ENCODE results near the gene FYB2. TPM values are rescaled to one million over a fixed set of nuclear protein-coding genes. Genes with fewer than 3 reads are reported as not detected.

The FYB2 gene
- total and polyA plus RNA-seq, 7 donors = 0.48 to 2.6 (median 1.1) TPM; not detected in 1

- peak in 1 of 4 donors; percentile 45 for ATAC-seq
- 73 to 81% (median 81%) methylated on average over 3 of the region's 3 CpGs for WGBS, 3 donors
- DNase-seq = no peak
- no peak for TF ChIP-seq CTCF (IDR thresholded peaks at IDR 0.05)
- Histone ChIP-seq H3K27me3 (ENCODE audit: insufficient read depth in 3 of 3, low read length in 2 of 3) (no peaks in the 10 kb centered on the region), H3K4me1 (peaks cover 5% of the 10 kb centered on the region), H3K4me3 (no peak overlapping the region), H3K27ac (peak overlapping the region; percentile 42), H3K9me3 (no peaks in the 10 kb centered on the region), H3K36me3 (ENCODE audit: insufficient read depth in 1 of 2, low read depth in 1 of 2) (peaks cover 0 to 46% of the 10 kb centered on the region in 2 donors)
- intact Hi-C loops (cut with DNase I) = no loop called here
These were observed 122.5 kb downstream of the FYB2 start for GRCh38 chr1:56696663-56697062.

DNA sequence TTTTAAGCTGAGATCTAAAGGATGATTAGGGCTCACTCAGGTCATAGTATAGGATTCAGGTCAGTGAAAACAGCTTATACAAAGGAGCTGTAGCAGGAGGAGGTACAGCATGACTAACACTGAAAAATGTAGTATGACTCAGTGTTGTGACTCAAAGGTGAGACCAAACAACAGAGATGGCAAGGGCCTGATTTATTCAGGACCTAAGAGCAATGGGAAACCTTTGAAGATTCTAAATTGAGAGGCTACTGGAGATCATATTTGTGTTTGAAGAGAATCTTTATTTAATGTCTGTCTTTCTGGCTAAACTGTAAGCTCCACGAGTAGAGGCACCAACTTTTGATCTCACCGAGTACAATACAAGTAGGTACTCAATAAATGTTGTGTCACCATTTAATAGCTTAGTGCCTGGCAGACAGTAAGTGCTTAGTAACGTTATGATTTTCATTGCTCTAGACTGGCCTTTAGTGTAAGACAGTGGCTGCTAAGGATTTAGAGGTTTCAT is 130.6 kb downstream of the FYB2 start:
- WGBS, 3 donors = 45 to 70% (median 58%) methylated on average over 3 of the region's 3 CpGs
- H3K4me3 ChIP-seq = peak overlapping the region; percentile 6
- intact Hi-C loops (cut with DNase I) = loop anchor here in 1 of 2 donors (5.0 kb wide), 1 partner anchor 41 kb away; the partner anchor contains the start of gene PRKAA2
- DNase-seq = no peak
- H3K36me3 ChIP-seq (ENCODE audit: insufficient read depth in 1 of 2, low read depth in 1 of 2) = peaks cover 0 to 4% of the 10 kb centered on the region in 2 donors
- peak overlapping the region; percentile 78 for H3K27ac ChIP-seq
- no peaks in the 10 kb centered on the region for H3K27me3 ChIP-seq (ENCODE audit: insufficient read depth in 3 of 3, low read length in 2 of 3)
- TF ChIP-seq CTCF (IDR thresholded peaks at IDR 0.05) = no peak
- H3K4me1 ChIP-seq = peaks cover 33% of the 10 kb centered on the region
- H3K9me3 ChIP-seq = no peaks in the 10 kb centered on the region
- ATAC-seq = peak; percentile 93 to 99 (median 97)

DNA sequence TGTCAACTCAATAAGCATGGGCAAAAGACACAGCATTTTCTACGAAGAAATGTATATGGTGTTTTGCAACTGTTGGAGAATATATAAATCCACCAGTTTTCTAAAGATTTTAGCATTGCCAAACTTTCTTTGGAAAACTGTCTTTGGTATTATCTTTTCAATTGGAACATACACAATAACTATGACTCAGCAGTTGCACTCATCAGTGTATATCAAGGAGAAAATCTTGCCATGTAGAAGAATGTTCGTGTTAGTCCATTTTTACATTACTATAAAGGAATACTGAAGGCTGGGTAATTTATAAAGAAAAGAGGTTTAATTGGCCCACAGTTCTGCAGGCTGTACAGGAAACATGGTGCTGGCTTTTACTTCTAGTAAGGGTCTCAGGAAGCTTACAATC is 133.0 kb downstream of the FYB2 start:
- H3K27ac ChIP-seq = peak overlapping the region; percentile 78
- no peaks in the 10 kb centered on the region for H3K36me3 ChIP-seq (ENCODE audit: insufficient read depth in 1 of 2, low read depth in 1 of 2)
- intact Hi-C loops (cut with DNase I) = loop anchor here in 1 of 2 donors (5.0 kb wide), 1 partner anchor 39 kb away; the partner anchor contains the start of gene PRKAA2
- no peaks in the 10 kb centered on the region for H3K27me3 ChIP-seq (ENCODE audit: insufficient read depth in 3 of 3, low read length in 2 of 3)
- no peaks in the 10 kb centered on the region for H3K9me3 ChIP-seq
- DNase-seq (no peak), ATAC-seq (no peak)
- TF ChIP-seq CTCF (IDR thresholded peaks at IDR 0.05) = no peak
- WGBS, 3 donors = 86 to 92% (median 91%) methylated on average over 2 of the region's 2 CpGs
- H3K4me1 ChIP-seq = peaks cover 34% of the 10 kb centered on the region
- H3K4me3 ChIP-seq = no peak overlapping the region

- Histone ChIP-seq H3K27me3 (ENCODE audit: insufficient read depth in 3 of 3, low read length in 2 of 3) (no peaks in the 10 kb centered on the region), H3K36me3 (ENCODE audit: insufficient read depth in 1 of 2, low read depth in 1 of 2) (peaks cover 0 to 8% of the 10 kb centered on the region in 2 donors), H3K27ac (no peak overlapping the region), H3K9me3 (no peaks in the 10 kb centered on the region), H3K4me3 (no peak overlapping the region), H3K4me1 (peaks cover 33% of the 10 kb centered on the region)
- no peak for ATAC-seq
- TF ChIP-seq CTCF (IDR thresholded peaks at IDR 0.05) = no peak
- DNase-seq = no peak
- intact Hi-C loops (cut with DNase I) = no loop called here
These were observed 135.6 kb downstream of the FYB2 start for GRCh38 chr1:56683569-56683968.

DNA sequence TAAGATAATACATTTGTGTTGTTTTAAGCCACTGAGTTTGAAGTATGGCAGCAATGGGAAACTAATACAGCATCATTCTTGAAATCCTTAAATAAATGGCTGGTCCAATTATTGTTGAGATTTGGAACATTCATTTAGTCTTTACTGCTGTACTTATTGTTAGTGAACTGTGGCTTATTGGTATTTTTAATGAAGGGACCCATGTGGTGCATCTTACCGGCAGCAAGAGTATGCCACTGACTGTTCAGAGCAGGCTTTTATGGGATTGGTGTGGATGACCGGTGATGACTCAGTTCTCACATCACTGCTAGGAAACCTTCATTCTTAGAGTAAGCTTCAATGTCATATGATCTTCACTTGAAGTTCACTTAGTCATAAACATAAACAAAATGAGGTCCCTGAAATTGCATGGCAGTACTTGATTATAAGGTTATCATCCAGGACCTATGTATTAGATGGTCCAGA is 142.6 kb downstream of the FYB2 start:
- TF ChIP-seq CTCF (IDR thresholded peaks at IDR 0.05) = no peak
- ATAC-seq (peak; percentile 91 to 96 (median 94)), DNase-seq (no peak)
- Histone ChIP-seq H3K4me3 (no peak overlapping the region), H3K36me3 (ENCODE audit: insufficient read depth in 1 of 2, low read depth in 1 of 2) (peaks cover 0 to 8% of the 10 kb centered on the region in 2 donors), H3K9me3 (no peaks in the 10 kb centered on the region), H3K27ac (peak overlapping the region; percentile 89), H3K27me3 (ENCODE audit: insufficient read depth in 3 of 3, low read length in 2 of 3) (no peaks in the 10 kb centered on the region), H3K4me1 (peaks cover 52% of the 10 kb centered on the region)
- intact Hi-C loops (cut with DNase I) = no loop called here
- WGBS, 3 donors = 41 to 75% (median 61%) methylated on average over 2 of the region's 2 CpGs
